ENCODE data around the gene FMNL2. TPM values are rescaled to one million over a fixed set of nuclear protein-coding genes. Genes with fewer than 3 reads are reported as not detected.

FMNL2 gene
- total RNA-seq, 1 donor from 2014 or later = 56.6 TPM

- no peak for DNase-seq (ENCODE audit: extremely low read depth, low read depth, low spot score)
Measured at GRCh38 chr2:152337511-152337903, 2.5 kb downstream of the FMNL2 start.

- no peak for DNase-seq (ENCODE audit: extremely low read depth, low read depth, low spot score)
Measured at GRCh38 chr2:152339556-152340286, 4.7 kb downstream of the FMNL2 start.

GRCh38 chr2:152342259-152343046, 7.5 kb downstream of the FMNL2 start:
- DNase-seq (ENCODE audit: extremely low read depth, low read depth, low spot score) = no peak

- no peak for DNase-seq (ENCODE audit: extremely low read depth, low read depth, low spot score)
Measured at GRCh38 chr2:152343426-152343825, 8.5 kb downstream of the FMNL2 start.

- no peak for DNase-seq (ENCODE audit: extremely low read depth, low read depth, low spot score)
Measured at GRCh38 chr2:152344579-152345195, 9.7 kb downstream of the FMNL2 start.

GRCh38 chr2:152347076-152347475, 12.1 kb downstream of the FMNL2 start:
- DNase-seq (ENCODE audit: extremely low read depth, low read depth, low spot score) = no peak

- DNase-seq (ENCODE audit: extremely low read depth, low read depth, low spot score) = no peak
Measured at GRCh38 chr2:152348388-152348787, 13.4 kb downstream of the FMNL2 start.

GRCh38 chr2:152349416-152349815, 14.4 kb downstream of the FMNL2 start:
- DNase-seq (ENCODE audit: extremely low read depth, low read depth, low spot score) = no peak

GRCh38 chr2:152350155-152350679, 15.2 kb downstream of the FMNL2 start:
- no peak for DNase-seq (ENCODE audit: extremely low read depth, low read depth, low spot score)

- no peak for DNase-seq (ENCODE audit: extremely low read depth, low read depth, low spot score)
Measured at GRCh38 chr2:152352616-152353015, 17.6 kb downstream of the FMNL2 start.

GRCh38 chr2:152353364-152353763, 18.4 kb downstream of the FMNL2 start:
- no peak for DNase-seq (ENCODE audit: extremely low read depth, low read depth, low spot score)

- DNase-seq (ENCODE audit: extremely low read depth, low read depth, low spot score) = no peak
Measured at GRCh38 chr2:152354069-152354755, 19.2 kb downstream of the FMNL2 start.

GRCh38 chr2:152354909-152355308, 19.9 kb downstream of the FMNL2 start:
- no peak for DNase-seq (ENCODE audit: extremely low read depth, low read depth, low spot score)

- DNase-seq (ENCODE audit: extremely low read depth, low read depth, low spot score) = no peak
Measured at GRCh38 chr2:152355409-152355831, 20.4 kb downstream of the FMNL2 start.

GRCh38 chr2:152359573-152360363, 24.8 kb downstream of the FMNL2 start:
- no peak for DNase-seq (ENCODE audit: extremely low read depth, low read depth, low spot score)

- no peak for DNase-seq (ENCODE audit: extremely low read depth, low read depth, low spot score)
Measured at GRCh38 chr2:152363936-152364335, 29.0 kb downstream of the FMNL2 start.

GRCh38 chr2:152367547-152368390, 32.8 kb downstream of the FMNL2 start:
- DNase-seq (ENCODE audit: extremely low read depth, low read depth, low spot score) = no peak

GRCh38 chr2:152369176-152369860, 34.3 kb downstream of the FMNL2 start:
- no peak for DNase-seq (ENCODE audit: extremely low read depth, low read depth, low spot score)

GRCh38 chr2:152370783-152371182, 35.8 kb downstream of the FMNL2 start:
- DNase-seq (ENCODE audit: extremely low read depth, low read depth, low spot score) = no peak

All from glomerular endothelial cell (primary cell).